ENCODE results near the gene SOBP. TPM values are rescaled to one million over a fixed set of nuclear protein-coding genes. Genes with fewer than 3 reads are reported as not detected.

Gene SOBP
- total and polyA plus RNA-seq, 2 donors (not counting 1 experiment from before 2014, with no cell fraction given): 2.7 to 6.3 TPM

GRCh38 chr6:107629548-107630129 lies 139.7 kb downstream of the SOBP start:
- Histone ChIP-seq H3K27me3 (ENCODE audit: control insufficient read depth, insufficient read depth, low read length) (no peaks in the 10 kb centered on the region), H2AFZ (ENCODE audit: low read length) (no peak overlapping the region), H3K4me1 (ENCODE audit: control insufficient read depth, extremely low read depth, insufficient read depth, low read length) (no peaks in the 10 kb centered on the region), H3K9me3 (ENCODE audit: control insufficient read depth, insufficient read depth, low read depth, low read length) (no peaks in the 10 kb centered on the region), H3K9ac (ENCODE audit: insufficient read depth, low read length) (no peak overlapping the region), H4K20me1 (ENCODE audit: control insufficient read depth, extremely low read depth, insufficient read depth, low read length) (no peaks in the 10 kb centered on the region), H3K4me2 (ENCODE audit: extremely low read depth, insufficient read depth, low read length) (no peak overlapping the region), H3K79me2 (ENCODE audit: control insufficient read depth, insufficient read depth, low read length) (no peaks in the 10 kb centered on the region), H3K27ac (ENCODE audit: insufficient read depth, low read length) (no peak overlapping the region), H3K36me3 (ENCODE audit: control insufficient read depth, insufficient read depth, low read length) (no peaks in the 10 kb centered on the region), H3K4me3 (replicated peaks in 1 of 4; ENCODE audit: control extremely low read depth in 1 of 4, insufficient read depth in 1 of 4, low read depth in 3 of 4, low read length in 4 of 4) (no peak overlapping the region)
- TF ChIP-seq EZH2 (IDR thresholded peaks at IDR 0.05; ENCODE audit: low read length, missing control alignments) (no peak), CTCF (conservative IDR thresholded peaks at IDR 0.05 in 1 of 2, IDR thresholded peaks at IDR 0.05 in 1 of 2; ENCODE audit: low read depth in 1 of 2, low read length in 2 of 2) (no peak)
- DNase-seq (ENCODE audit: low read depth in 2 of 2): no peak

GRCh38 chr6:107630348-107630977 lies 140.5 kb downstream of the SOBP start:
- Histone ChIP-seq H3K36me3 (ENCODE audit: control insufficient read depth, insufficient read depth, low read length) (peaks cover 3% of the 10 kb centered on the region), H3K4me3 (replicated peaks in 1 of 4; ENCODE audit: control extremely low read depth in 1 of 4, insufficient read depth in 1 of 4, low read depth in 3 of 4, low read length in 4 of 4) (no peak overlapping the region), H4K20me1 (ENCODE audit: control insufficient read depth, extremely low read depth, insufficient read depth, low read length) (no peaks in the 10 kb centered on the region), H3K27ac (ENCODE audit: insufficient read depth, low read length) (no peak overlapping the region), H3K9me3 (ENCODE audit: control insufficient read depth, insufficient read depth, low read depth, low read length) (no peaks in the 10 kb centered on the region), H2AFZ (ENCODE audit: low read length) (no peak overlapping the region), H3K4me2 (ENCODE audit: extremely low read depth, insufficient read depth, low read length) (no peak overlapping the region), H3K9ac (ENCODE audit: insufficient read depth, low read length) (no peak overlapping the region), H3K79me2 (ENCODE audit: control insufficient read depth, insufficient read depth, low read length) (no peaks in the 10 kb centered on the region), H3K27me3 (ENCODE audit: control insufficient read depth, insufficient read depth, low read length) (no peaks in the 10 kb centered on the region), H3K4me1 (ENCODE audit: control insufficient read depth, extremely low read depth, insufficient read depth, low read length) (no peaks in the 10 kb centered on the region)
- no peak for TF ChIP-seq EZH2 (IDR thresholded peaks at IDR 0.05; ENCODE audit: low read length, missing control alignments)
- no peak for TF ChIP-seq CTCF (conservative IDR thresholded peaks at IDR 0.05 in 1 of 2, IDR thresholded peaks at IDR 0.05 in 1 of 2; ENCODE audit: low read depth in 1 of 2, low read length in 2 of 2)
- DNase-seq (ENCODE audit: low read depth in 2 of 2): no peak

GRCh38 chr6:107632381-107633136 lies 142.6 kb downstream of the SOBP start:
- Histone ChIP-seq H3K27ac (ENCODE audit: insufficient read depth, low read length) (no peak overlapping the region), H3K36me3 (ENCODE audit: control insufficient read depth, insufficient read depth, low read length) (peaks cover 4% of the 10 kb centered on the region), H4K20me1 (ENCODE audit: control insufficient read depth, extremely low read depth, insufficient read depth, low read length) (no peaks in the 10 kb centered on the region), H3K4me2 (ENCODE audit: extremely low read depth, insufficient read depth, low read length) (no peak overlapping the region), H3K9me3 (ENCODE audit: control insufficient read depth, insufficient read depth, low read depth, low read length) (no peaks in the 10 kb centered on the region), H3K4me1 (ENCODE audit: control insufficient read depth, extremely low read depth, insufficient read depth, low read length) (no peaks in the 10 kb centered on the region), H2AFZ (ENCODE audit: low read length) (no peak overlapping the region), H3K4me3 (replicated peaks in 1 of 4; ENCODE audit: control extremely low read depth in 1 of 4, insufficient read depth in 1 of 4, low read depth in 3 of 4, low read length in 4 of 4) (no peak overlapping the region), H3K79me2 (ENCODE audit: control insufficient read depth, insufficient read depth, low read length) (no peaks in the 10 kb centered on the region), H3K9ac (ENCODE audit: insufficient read depth, low read length) (no peak overlapping the region), H3K27me3 (ENCODE audit: control insufficient read depth, insufficient read depth, low read length) (no peaks in the 10 kb centered on the region)
- DNase-seq (ENCODE audit: low read depth in 2 of 2): no peak
- no peak for TF ChIP-seq EZH2 (IDR thresholded peaks at IDR 0.05; ENCODE audit: low read length, missing control alignments)
- TF ChIP-seq CTCF (conservative IDR thresholded peaks at IDR 0.05 in 1 of 2, IDR thresholded peaks at IDR 0.05 in 1 of 2; ENCODE audit: low read depth in 1 of 2, low read length in 2 of 2): no peak
